Calu3 (cell line): ENCODE measurements around the gene CFAP97D1. TPM values are rescaled to one million over a fixed set of nuclear protein-coding genes. Genes with fewer than 3 reads are reported as not detected.

Experiments used
- Bru-seq: library from RNA; stranded (reverse); fragments of 400-500 nt; gene quantifications from one replicate; lab custom pipeline; 2021; lab: Mats Ljungman, UMichigan
- BruChase-seq, 2 experiments: library from RNA; stranded (reverse); fragments of 400-500 nt; gene quantifications; one replicate each; lab custom pipeline; 2021; lab: Mats Ljungman, UMichigan
- BruUV-seq: library from RNA; stranded (reverse); fragments of 400-500 nt; replicated peaks from 2 replicates; lab custom pipeline; 2021; lab: Mats Ljungman, UMichigan
- CTCF ChIA-PET: fragments of 300-600 bp; sonication (Branson Sonifier 250); formaldehyde crosslinking; loops from one replicate; lab custom pipeline; 2022; ENCODE audit warnings: antibody characterized with exemption; lab: Charles Lee
- DNase-seq: peaks from one replicate; pipeline ENCODE4 v3.0.0; 2022
- H3K27ac Mint-ChIP-seq: one replicate; pipeline ENCODE4 v1.8.0; 2022; ENCODE audit warnings: mixed read lengths; ENCODE audit not compliant: unreplicated experiment
- H3K27me3 Mint-ChIP-seq: one replicate; pipeline ENCODE4 v1.8.0; 2022; ENCODE audit warnings: mixed read lengths; ENCODE audit not compliant: unreplicated experiment
- H3K36me3 Mint-ChIP-seq: one replicate; pipeline ENCODE4 v1.8.0; 2022; ENCODE audit warnings: mild to moderate bottlenecking, moderate library complexity, mixed read lengths; ENCODE audit not compliant: insufficient read depth, unreplicated experiment
- H3K4me1 Mint-ChIP-seq: one replicate; pipeline ENCODE4 v1.8.0; 2022; ENCODE audit warnings: mild to moderate bottlenecking, low read depth, mixed read lengths; ENCODE audit not compliant: unreplicated experiment
- H3K4me3 Mint-ChIP-seq: one replicate; pipeline ENCODE4 v1.8.0; 2022; ENCODE audit warnings: mild to moderate bottlenecking, low read depth, moderate library complexity, mixed read lengths; ENCODE audit not compliant: unreplicated experiment
- H3K9me3 Mint-ChIP-seq: one replicate; pipeline ENCODE4 v1.8.0; 2022; ENCODE audit warnings: low read depth, mixed read lengths; ENCODE audit not compliant: unreplicated experiment
- intact Hi-C: fragments of 100-400 bp; cut with micrococcal nuclease; formaldehyde crosslinking; loops from one replicate; pipeline ENCODE4 v1.10.0; 2022; ENCODE audit not compliant: unreplicated experiment
- long read RNA-seq: library from polyadenylated mRNA; stranded (forward); transcript quantifications from one replicate; pipeline ENCODE4 v2.0.0, GENCODE V29; 2022
- total RNA-seq: library from RNA; stranded (reverse); gene quantifications from 2 replicates; pipeline ENCODE4 v1.2.3, GENCODE V29; 2022
- TF ChIP-seq, protein P1 (sequence below): fragments of 200-600 bp; IDR thresholded peaks from one replicate; pipeline ENCODE4 v1.8.0; 2022; ENCODE audit warnings: antibody characterized with exemption; ENCODE audit not compliant: unreplicated experiment

CFAP97D1 gene
- not detected in 2 replicates for total RNA-seq
- Bru-seq, nascent RNA = percentile 17 among the genes with signal in this experiment
- BruChase-seq, experiment 1, labeled RNA remaining after a 6-hour chase = percentile 3 among the genes with signal in this experiment
- percentile 9 among the genes with signal in this experiment for BruChase-seq, experiment 2, labeled RNA remaining after a 2-hour chase
- long read RNA-seq = 0 reads

DNA sequence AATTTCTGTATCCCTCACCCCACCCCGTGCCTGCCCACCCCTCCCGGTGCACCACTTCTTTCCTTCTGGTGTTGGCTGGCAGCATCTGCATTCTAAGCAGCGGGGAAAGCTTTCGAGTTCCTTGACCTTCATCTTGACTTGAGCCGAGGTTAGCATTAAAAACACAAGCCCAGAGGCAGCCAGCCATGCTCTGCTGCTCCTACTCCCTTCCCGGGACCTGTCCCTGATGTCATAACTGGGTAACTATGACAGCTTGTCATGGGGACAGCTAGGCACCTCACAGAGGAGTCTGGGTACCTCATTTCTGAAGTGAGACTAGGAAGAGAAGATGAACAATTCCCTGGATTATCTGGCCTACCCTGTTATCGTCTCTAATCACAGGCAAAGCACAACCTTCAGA lies at the start of gene CFAP97D1:
CFAP97D1 (plus strand) TSS at position 301 of the 400 bp plus-strand sequence; CDS start at position 329, 28 bp downstream.
- H3K36me3 Mint-ChIP-seq = peaks cover 41% of the 10 kb centered on the region
- BruUV-seq = no TSS peak
- H3K4me1 Mint-ChIP-seq = peaks cover 13% of the 10 kb centered on the region
- H3K4me3 Mint-ChIP-seq = peak within 1 kb of the TSS; percentile 84
- H3K27me3 Mint-ChIP-seq = peaks cover 60% of the 10 kb centered on the region
- no peak for DNase-seq
- H3K9me3 Mint-ChIP-seq = peaks cover 2% of the 10 kb centered on the region
- no peak within 1 kb of the TSS for H3K27ac Mint-ChIP-seq
- TF ChIP-seq, protein P1, sequence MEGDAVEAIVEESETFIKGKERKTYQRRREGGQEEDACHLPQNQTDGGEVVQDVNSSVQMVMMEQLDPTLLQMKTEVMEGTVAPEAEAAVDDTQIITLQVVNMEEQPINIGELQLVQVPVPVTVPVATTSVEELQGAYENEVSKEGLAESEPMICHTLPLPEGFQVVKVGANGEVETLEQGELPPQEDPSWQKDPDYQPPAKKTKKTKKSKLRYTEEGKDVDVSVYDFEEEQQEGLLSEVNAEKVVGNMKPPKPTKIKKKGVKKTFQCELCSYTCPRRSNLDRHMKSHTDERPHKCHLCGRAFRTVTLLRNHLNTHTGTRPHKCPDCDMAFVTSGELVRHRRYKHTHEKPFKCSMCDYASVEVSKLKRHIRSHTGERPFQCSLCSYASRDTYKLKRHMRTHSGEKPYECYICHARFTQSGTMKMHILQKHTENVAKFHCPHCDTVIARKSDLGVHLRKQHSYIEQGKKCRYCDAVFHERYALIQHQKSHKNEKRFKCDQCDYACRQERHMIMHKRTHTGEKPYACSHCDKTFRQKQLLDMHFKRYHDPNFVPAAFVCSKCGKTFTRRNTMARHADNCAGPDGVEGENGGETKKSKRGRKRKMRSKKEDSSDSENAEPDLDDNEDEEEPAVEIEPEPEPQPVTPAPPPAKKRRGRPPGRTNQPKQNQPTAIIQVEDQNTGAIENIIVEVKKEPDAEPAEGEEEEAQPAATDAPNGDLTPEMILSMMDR = no peak
- intact Hi-C loops = no loop called here
- CTCF ChIA-PET = interaction anchor here (1.1 kb wide), 1 partner anchor 66 kb away, joined by 4 read pairs; no protein-coding TSS in a partner anchor

DNA sequence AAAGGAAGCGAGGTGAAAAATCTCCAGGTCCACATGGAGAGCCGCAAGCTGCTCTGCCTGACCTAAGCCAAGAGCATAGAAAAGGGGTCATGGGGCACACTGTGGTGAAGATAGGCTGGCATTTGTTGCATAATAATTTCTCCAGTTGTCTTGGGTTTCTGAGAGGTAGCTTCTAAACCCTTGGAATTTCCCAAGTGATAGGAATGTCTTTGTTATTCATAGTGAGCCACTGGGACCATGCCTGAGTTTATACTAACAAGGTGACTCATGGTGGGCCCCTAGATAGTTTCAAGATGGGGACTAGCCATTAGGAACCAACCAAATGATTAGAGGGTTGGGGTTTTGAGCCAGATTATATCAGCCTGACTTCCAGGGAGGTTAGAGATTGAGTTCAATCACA lies 47.3 kb upstream of the CFAP97D1 start:
- intact Hi-C loops = no loop called here
- Mint-ChIP-seq H3K4me3 (no peak overlapping the region), H3K4me1 (no peaks in the 10 kb centered on the region), H3K27ac (no peak overlapping the region), H3K27me3 (peaks cover 40% of the 10 kb centered on the region), H3K36me3 (no peaks in the 10 kb centered on the region), H3K9me3 (peaks cover 2% of the 10 kb centered on the region)
- no TSS peak for BruUV-seq
- CTCF ChIA-PET = no interaction called here
- no peak for DNase-seq
- TF ChIP-seq, protein P1 = no peak

GRCh38 chr17:43733956-43734355 lies 46.3 kb upstream of the CFAP97D1 start:
- BruUV-seq = no TSS peak
- no peak for DNase-seq
- Mint-ChIP-seq H3K4me3 (no peak overlapping the region), H3K9me3 (peaks cover 2% of the 10 kb centered on the region), H3K36me3 (no peaks in the 10 kb centered on the region), H3K27me3 (peaks cover 49% of the 10 kb centered on the region), H3K27ac (no peak overlapping the region), H3K4me1 (no peaks in the 10 kb centered on the region)
- CTCF ChIA-PET = interaction anchor here (0.7 to 1.0 kb wide), 2 partner anchors 26 to 235 kb away, joined by 3 to 4 read pairs; no protein-coding TSS in a partner anchor
- TF ChIP-seq, protein P1 = no peak
- intact Hi-C loops = no loop called here

- Mint-ChIP-seq H3K36me3 (no peaks in the 10 kb centered on the region), H3K4me3 (no peak overlapping the region), H3K9me3 (peaks cover 2% of the 10 kb centered on the region), H3K4me1 (no peaks in the 10 kb centered on the region), H3K27me3 (peaks cover 49% of the 10 kb centered on the region), H3K27ac (no peak overlapping the region)
- no peak for DNase-seq
- TF ChIP-seq, protein P1 = no peak
- BruUV-seq = no TSS peak
- intact Hi-C loops = no loop called here
- CTCF ChIA-PET = interaction anchor here (0.7 to 1.0 kb wide), 2 partner anchors 26 to 234 kb away, joined by 3 to 4 read pairs; no protein-coding TSS in a partner anchor
Observed at GRCh38 chr17:43734376-43734775, 45.9 kb upstream of the CFAP97D1 start.
